GM18499 (cell line): ENCODE results near the gene SH2D3C.
"Not testable (repeated sequence)": the region's sequence is repeated elsewhere in the genome, so short reads cannot be mapped to it uniquely, and the experiment has no call there.

Experiments
- ATAC-seq: cut with Tn5 transposase; IDR thresholded peaks from one replicate; pipeline ENCODE4 v1.9.1; 2021; ENCODE audit warnings: moderate number of reproducible peaks; ENCODE audit not compliant: insufficient read depth, unreplicated experiment

Gene SH2D3C

GRCh38 chr9:127769929-127770582 lies 8.4 kb downstream of the SH2D3C start:
- no peak for ATAC-seq

GRCh38 chr9:127769101-127769500 lies 9.4 kb downstream of the SH2D3C start:
- no peak for ATAC-seq

- ATAC-seq, result no peak
Observed at GRCh38 chr9:127768698-127769097, 9.8 kb downstream of the SH2D3C start.

- no peak for ATAC-seq
Observed at GRCh38 chr9:127767909-127768331, 10.5 kb downstream of the SH2D3C start.

GRCh38 chr9:127767410-127767809 lies 11.1 kb downstream of the SH2D3C start:
- ATAC-seq, result no peak

GRCh38 chr9:127765418-127765817 lies 13.0 kb downstream of the SH2D3C start:
- ATAC-seq, result no peak

- no peak for ATAC-seq
Observed at GRCh38 chr9:127763918-127764384, 14.5 kb downstream of the SH2D3C start.

GRCh38 chr9:127762111-127762676 lies 16.3 kb downstream of the SH2D3C start:
- no peak for ATAC-seq

GRCh38 chr9:127761491-127761956 lies 16.9 kb downstream of the SH2D3C start:
- no peak for ATAC-seq

GRCh38 chr9:127761061-127761460 lies 17.4 kb downstream of the SH2D3C start:
- no peak for ATAC-seq

- no peak for ATAC-seq
Observed at GRCh38 chr9:127758843-127759242, 19.6 kb downstream of the SH2D3C start.

GRCh38 chr9:127756776-127757175 lies 21.7 kb downstream of the SH2D3C start:
- not testable (repeated sequence) for ATAC-seq

GRCh38 chr9:127756233-127756632 lies 22.2 kb downstream of the SH2D3C start:
- no peak for ATAC-seq

GRCh38 chr9:127755061-127756060 lies 23.1 kb downstream of the SH2D3C start:
- no peak for ATAC-seq

GRCh38 chr9:127754099-127755060 lies 24.1 kb downstream of the SH2D3C start:
- no peak for ATAC-seq

GRCh38 chr9:127753622-127754021 lies 24.8 kb downstream of the SH2D3C start:
- ATAC-seq, result no peak

- ATAC-seq, result no peak
Observed at GRCh38 chr9:127753148-127753547, 25.3 kb downstream of the SH2D3C start.

- no peak for ATAC-seq
Observed at GRCh38 chr9:127751269-127752054, 27.0 kb downstream of the SH2D3C start.
